ENCODE data around the gene SRRM4.

The SRRM4 gene

DNA sequence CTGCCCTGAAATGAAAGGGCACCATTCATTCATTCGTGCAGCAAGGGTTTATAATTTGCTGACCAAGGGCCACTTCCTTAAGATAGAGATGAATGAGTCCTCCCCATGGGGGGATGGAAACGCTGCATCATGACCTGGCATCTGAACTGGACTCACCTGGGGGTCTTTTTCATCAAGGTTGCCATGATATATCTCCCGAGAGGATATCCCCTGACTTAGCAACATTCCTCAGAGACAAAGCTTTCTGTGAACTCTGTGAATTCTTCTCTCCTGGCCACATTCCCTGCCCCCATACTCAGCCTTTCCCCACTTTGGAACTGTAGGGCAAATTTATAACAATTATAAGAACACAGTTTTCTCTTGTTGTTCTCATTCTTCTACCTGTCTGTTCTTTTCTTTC lies 30.8 kb downstream of the SRRM4 start:
- no peak for TF ChIP-seq ARNTL (CRISPR knock-in tag; IDR thresholded peaks at IDR 0.05; ENCODE audit: borderline replicate concordance, low read depth)
- no peak for ATAC-seq

- ATAC-seq, result no peak
- TF ChIP-seq ZNF8 (CRISPR knock-in tag; IDR thresholded peaks at IDR 0.05) (no peak), TCF4 (CRISPR knock-in tag; IDR thresholded peaks at IDR 0.05; ENCODE audit: borderline replicate concordance) (no peak), ZNF70 (CRISPR knock-in tag; IDR thresholded peaks at IDR 0.05) (no peak), SNAI2 (CRISPR knock-in tag; IDR thresholded peaks at IDR 0.05) (no peak)
These were observed 31.7 kb downstream of the SRRM4 start for GRCh38 chr12:119013023-119013422.

GRCh38 chr12:119014368-119014767 lies 33.0 kb downstream of the SRRM4 start:
- TF ChIP-seq CREB5 (CRISPR knock-in tag; IDR thresholded peaks at IDR 0.05; ENCODE audit: low read depth) (no peak), CSRNP3 (CRISPR knock-in tag; IDR thresholded peaks at IDR 0.05) (no peak), ARNTL (CRISPR knock-in tag; IDR thresholded peaks at IDR 0.05; ENCODE audit: borderline replicate concordance, low read depth) (no peak), ZNF565 (CRISPR knock-in tag; conservative IDR thresholded peaks at IDR 0.05; ENCODE audit: low read depth) (no peak), OSR1 (CRISPR knock-in tag; IDR thresholded peaks at IDR 0.05) (no peak), PPARA (CRISPR knock-in tag; IDR thresholded peaks at IDR 0.05; ENCODE audit: borderline replicate concordance) (no peak)
- ATAC-seq, result no peak

DNA sequence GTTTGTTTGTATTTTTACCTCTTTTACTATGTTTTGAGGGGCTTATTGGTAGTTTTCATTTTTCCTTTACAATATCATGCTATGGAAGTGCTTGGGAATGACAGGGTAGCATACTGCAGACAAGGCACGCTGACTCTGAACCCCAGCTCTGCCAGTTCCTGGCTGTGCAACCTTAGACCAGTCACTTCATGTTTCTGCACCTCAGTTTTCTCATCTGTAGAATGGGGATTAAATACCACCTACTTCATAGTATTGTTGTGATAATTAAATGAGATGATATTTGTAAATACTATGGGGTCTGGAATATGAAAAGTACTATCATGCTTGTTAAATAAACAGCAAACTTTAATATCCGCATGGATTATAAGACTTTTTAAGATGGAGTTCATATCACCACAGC lies 35.4 kb downstream of the SRRM4 start:
- ATAC-seq, result no peak
- no peak for TF ChIP-seq CSRNP3 (CRISPR knock-in tag; IDR thresholded peaks at IDR 0.05)
- no peak for TF ChIP-seq ZFP3 (CRISPR knock-in tag; IDR thresholded peaks at IDR 0.05)
- TF ChIP-seq PPARA (CRISPR knock-in tag; IDR thresholded peaks at IDR 0.05; ENCODE audit: borderline replicate concordance), result no peak
- no peak for TF ChIP-seq ZFP30 (CRISPR knock-in tag; IDR thresholded peaks at IDR 0.05)
- TF ChIP-seq TOX (CRISPR knock-in tag; IDR thresholded peaks at IDR 0.05; ENCODE audit: borderline replicate concordance), result no peak
- TF ChIP-seq TCF4 (CRISPR knock-in tag; IDR thresholded peaks at IDR 0.05; ENCODE audit: borderline replicate concordance), result no peak

GRCh38 chr12:119019166-119019565 lies 37.8 kb downstream of the SRRM4 start:
- no peak for TF ChIP-seq TCF4 (CRISPR knock-in tag; IDR thresholded peaks at IDR 0.05; ENCODE audit: borderline replicate concordance)
- TF ChIP-seq ZNF70 (CRISPR knock-in tag; IDR thresholded peaks at IDR 0.05), result no peak
- TF ChIP-seq ZC3H10 (CRISPR knock-in tag; IDR thresholded peaks at IDR 0.05), result no peak
- no peak for TF ChIP-seq ZNF8 (CRISPR knock-in tag; IDR thresholded peaks at IDR 0.05)
- no peak for TF ChIP-seq ARNTL (CRISPR knock-in tag; IDR thresholded peaks at IDR 0.05; ENCODE audit: borderline replicate concordance, low read depth)
- no peak for TF ChIP-seq ZNF565 (CRISPR knock-in tag; conservative IDR thresholded peaks at IDR 0.05; ENCODE audit: low read depth)
- TF ChIP-seq RARB (CRISPR knock-in tag; IDR thresholded peaks at IDR 0.05), result no peak
- TF ChIP-seq, protein P1, sequence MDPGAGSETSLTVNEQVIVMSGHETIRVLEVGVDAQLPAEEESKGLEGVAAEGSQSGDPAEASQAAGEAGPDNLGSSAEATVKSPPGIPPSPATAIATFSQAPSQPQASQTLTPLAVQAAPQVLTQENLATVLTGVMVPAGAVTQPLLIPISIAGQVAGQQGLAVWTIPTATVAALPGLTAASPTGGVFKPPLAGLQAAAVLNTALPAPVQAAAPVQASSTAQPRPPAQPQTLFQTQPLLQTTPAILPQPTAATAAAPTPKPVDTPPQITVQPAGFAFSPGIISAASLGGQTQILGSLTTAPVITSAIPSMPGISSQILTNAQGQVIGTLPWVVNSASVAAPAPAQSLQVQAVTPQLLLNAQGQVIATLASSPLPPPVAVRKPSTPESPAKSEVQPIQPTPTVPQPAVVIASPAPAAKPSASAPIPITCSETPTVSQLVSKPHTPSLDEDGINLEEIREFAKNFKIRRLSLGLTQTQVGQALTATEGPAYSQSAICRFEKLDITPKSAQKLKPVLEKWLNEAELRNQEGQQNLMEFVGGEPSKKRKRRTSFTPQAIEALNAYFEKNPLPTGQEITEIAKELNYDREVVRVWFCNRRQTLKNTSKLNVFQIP (CRISPR knock-in tag; IDR thresholded peaks at IDR 0.05; ENCODE audit: borderline replicate concordance, low read depth), result no peak
- TF ChIP-seq CSDC2 (CRISPR knock-in tag; IDR thresholded peaks at IDR 0.05), result no peak
- TF ChIP-seq ZFP3 (CRISPR knock-in tag; IDR thresholded peaks at IDR 0.05), result no peak
- no peak for TF ChIP-seq ISL1 (CRISPR knock-in tag; IDR thresholded peaks at IDR 0.05)
- no peak for TF ChIP-seq CREB5 (CRISPR knock-in tag; IDR thresholded peaks at IDR 0.05; ENCODE audit: low read depth)
- no peak for TF ChIP-seq TOX (CRISPR knock-in tag; IDR thresholded peaks at IDR 0.05; ENCODE audit: borderline replicate concordance)
- no peak for ATAC-seq

Measured in SK-N-SH treated with all-trans-retinoic acid at 6 μM for 48 hours (cell line).